GM18508 (cell line): ENCODE results near the gene CHRNA4.

Experiments
- ATAC-seq: cut with Tn5 transposase; IDR thresholded peaks from one replicate; pipeline ENCODE4 v1.9.1; 2021; ENCODE audit warnings: moderate number of reproducible peaks; ENCODE audit not compliant: insufficient read depth, unreplicated experiment

CHRNA4 gene

DNA sequence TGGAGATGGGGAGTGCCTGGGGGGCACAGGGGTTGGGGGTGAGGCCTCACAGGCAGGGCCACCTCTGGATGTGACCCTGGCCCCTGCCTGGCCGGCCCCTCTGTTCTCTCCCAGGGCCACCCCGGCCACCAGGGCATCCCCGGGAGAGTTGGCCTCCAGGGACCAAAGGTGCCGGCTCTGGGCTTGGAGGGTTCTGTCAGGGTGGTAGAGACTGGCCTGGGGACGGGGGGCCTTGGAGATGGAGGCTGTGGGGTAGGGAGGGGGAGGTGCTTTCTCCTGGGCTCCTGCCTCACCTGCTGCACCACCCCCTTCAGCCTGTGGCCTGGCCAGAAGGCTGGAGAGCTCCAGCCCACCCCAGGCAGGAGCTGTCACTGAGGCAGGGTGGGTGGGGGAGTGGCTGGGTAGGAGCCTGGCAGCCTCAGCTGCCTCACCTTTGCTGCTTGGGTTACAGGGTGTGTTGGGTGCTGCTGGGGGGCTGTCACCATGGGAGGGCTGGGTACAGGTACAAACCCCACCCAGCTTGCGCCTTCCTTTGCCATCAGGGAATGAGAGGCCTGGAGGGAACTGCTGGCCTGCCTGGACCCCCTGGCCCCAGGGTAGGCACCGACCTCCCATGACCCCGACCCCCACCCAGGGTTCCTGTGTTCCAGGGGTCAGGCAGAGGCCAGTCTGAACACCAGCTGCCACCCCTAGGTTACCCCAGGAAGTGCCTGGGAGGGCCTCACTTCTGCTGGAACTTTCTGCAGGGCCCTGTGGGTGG, 35.4 kb downstream of the CHRNA4 start:
- no peak for ATAC-seq

DNA sequence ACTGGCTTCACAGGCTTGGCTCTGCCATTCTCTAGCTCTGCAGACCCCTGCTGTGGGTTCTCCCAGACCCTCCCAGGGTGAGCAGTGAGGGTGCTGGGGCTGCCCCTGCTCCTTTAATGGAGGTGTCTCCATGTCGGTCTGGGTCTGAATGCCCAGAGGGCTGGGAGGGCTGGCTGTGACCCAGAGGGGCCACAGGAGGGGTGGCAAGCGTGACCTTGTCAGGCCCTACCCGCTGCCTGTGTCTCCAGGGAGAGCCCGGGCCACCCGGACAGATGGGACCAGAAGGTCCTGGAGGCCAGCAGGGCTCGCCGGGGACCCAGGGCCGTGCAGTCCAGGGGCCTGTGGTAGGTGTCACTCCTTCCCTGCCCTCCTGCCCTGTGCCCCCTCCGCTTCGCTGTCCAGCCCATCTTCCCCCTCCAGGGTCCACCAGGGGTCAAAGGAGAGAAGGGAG, 36.1 kb downstream of the CHRNA4 start:
- ATAC-seq = no peak

DNA sequence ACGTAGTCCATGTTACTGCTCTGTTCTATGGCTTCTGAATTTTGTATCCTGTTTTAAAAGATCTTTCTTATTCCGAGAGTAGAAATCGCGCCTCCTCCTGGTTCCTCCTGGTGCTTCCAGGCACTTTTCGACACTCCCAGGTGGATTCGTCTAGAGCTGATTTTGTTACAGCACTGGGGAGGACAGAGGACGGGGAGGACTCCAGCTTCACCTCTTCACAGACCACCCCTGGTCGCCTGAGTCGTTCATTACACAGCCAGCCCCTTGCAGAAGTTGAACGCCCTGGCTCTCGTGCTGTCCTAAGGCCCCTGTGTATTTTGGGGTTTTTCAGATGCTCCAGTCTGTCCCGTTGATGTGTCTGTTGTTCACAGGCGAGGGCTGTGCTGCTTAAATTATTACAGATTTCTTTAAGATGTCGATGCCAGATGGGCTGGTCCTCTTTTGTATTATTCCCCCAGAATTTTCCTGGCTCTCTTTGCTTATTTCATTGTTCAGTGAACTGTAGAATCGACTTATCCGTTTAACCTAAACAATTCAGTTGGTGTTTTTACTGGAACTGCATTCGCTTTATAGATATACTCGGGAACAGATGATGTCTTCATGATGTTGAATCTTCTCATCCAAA, 37.7 kb downstream of the CHRNA4 start:
- no peak for ATAC-seq

DNA sequence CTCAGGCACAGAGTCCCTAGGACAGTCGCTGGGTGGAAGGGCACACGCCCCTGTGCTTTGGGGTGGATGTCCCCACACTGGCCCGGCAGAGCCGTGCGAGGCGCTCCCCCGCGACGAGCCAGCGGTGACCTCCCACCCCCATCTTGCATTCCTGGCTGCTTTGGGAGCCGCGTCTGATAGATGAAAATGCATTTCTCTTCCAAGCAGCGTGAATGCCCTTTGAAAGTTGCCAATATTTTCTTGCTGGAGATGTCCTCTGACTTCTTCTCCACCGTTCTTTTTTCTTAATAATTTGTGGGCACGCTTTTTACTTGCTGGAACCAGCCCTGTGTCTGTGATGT, 38.2 kb downstream of the CHRNA4 start:
- no peak for ATAC-seq

DNA sequence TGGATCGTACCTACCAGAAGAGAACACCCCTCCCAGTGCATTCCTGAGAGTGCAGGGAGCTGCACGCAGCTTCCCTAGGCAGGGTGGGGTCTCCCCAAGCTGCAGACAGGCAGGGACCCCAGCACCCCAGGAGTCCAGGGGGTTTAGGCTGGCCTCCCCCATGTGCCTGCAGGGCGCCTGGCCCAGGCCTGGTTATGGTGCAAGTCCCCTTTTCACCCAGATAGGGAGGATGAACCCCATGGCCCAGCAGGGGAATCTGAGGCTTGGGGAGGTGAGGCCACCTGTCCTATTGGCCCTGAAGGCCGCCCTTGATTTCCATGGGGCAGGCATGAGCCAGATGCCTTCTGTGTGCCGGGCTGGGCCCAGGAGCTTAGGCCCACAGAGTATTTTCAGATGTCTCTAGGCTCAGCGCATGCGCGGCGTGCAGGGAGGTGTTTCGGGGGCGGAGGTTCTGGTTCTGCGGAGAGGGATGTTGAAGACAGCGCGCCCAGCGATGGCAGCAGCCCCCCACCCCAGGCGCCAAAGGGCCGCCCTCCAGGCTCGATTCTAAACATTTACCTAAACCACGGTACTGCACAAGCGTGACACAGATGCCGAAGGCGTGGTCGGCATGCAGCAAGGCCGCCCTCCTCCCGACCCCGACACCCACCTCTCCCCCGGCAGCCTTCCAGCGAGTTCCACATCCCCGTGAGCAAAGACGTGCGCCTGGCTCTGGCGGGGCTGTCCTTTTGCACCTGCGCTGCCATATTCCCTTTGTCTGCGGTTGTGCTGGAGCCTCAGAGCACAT, 38.8 kb downstream of the CHRNA4 start:
- ATAC-seq = no peak

DNA sequence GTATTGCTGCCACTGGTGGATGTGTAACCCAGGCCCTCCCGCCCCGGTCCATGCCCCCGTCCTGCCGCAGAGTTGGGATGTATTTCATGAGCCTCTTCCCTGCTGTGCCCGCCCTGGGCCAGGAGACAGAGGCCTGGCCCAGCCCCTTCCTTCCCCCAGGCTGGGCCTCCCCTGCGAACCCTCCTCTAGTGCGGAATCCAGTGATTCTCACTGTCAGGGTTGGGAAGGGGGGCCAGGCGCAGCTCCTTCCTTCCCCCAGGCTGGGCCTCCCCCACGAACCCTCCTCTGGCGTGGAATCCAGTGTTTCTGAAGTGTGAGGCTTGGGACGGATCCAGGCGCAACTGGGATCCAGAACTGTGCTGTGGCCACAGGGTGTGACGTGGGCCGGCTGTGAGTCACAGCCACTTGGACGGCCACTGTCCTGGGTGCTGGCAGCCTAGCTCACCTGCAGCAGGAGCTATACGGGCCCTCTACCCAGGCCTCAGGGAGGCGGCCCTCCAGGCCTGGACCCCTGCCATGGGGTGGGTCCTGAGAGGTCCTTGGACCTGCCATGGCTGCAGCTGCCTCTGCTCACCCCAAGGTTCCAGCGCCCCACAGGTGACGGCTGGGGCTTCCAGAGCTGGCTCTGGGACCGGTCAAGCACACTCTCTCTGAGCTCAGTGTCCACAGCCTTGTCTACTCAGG, 39.9 kb downstream of the CHRNA4 start:
- no peak for ATAC-seq

DNA sequence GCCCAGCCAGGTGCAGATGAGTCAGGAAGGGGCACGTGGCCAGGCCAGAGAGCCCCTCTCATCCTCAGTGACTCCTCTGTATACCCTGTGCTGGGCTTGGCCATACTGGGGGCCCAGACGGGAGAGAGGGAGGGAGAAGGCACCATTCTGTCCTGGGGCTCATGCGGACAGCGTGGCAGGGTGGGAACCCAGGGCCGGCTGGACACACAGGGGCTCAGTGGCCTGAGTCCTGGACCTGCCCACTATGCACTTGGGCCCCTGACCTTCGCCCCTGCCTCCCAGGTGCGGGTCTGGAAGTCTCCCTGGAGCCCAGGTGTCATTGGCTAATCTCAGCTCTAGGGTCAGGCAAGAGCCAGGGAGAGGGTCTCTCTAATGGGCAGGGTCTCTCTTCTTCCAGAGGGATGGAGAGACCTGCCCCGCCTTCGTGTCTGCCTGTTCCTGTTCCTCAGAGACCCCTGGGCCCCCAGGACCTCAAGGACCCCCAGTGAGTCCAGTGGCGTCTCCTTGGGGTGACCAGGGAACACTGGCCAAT, 40.5 kb downstream of the CHRNA4 start:
- no peak for ATAC-seq

DNA sequence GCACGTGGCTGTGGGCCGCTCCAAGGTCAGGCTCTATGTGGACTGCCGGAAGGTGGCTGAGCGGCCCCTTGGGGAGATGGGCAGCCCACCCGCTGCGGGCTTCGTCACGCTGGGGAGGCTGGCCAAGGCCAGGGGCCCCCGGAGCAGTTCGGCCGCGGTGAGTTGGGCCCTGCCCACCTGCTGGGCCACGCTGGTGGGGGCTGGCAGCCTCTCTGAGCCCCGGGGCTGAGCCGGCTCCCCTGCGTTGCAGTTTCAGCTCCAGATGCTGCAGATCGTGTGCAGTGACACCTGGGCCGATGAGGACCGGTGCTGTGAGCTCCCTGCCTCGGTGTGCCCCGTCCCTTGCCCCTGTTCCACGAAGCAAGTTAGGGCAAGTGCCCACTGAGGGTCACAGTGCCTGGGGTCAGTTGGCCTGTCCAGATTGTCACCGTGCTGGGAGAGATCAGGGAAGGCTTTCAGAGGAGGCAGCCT, 41.1 kb downstream of the CHRNA4 start:
- ATAC-seq = no peak

DNA sequence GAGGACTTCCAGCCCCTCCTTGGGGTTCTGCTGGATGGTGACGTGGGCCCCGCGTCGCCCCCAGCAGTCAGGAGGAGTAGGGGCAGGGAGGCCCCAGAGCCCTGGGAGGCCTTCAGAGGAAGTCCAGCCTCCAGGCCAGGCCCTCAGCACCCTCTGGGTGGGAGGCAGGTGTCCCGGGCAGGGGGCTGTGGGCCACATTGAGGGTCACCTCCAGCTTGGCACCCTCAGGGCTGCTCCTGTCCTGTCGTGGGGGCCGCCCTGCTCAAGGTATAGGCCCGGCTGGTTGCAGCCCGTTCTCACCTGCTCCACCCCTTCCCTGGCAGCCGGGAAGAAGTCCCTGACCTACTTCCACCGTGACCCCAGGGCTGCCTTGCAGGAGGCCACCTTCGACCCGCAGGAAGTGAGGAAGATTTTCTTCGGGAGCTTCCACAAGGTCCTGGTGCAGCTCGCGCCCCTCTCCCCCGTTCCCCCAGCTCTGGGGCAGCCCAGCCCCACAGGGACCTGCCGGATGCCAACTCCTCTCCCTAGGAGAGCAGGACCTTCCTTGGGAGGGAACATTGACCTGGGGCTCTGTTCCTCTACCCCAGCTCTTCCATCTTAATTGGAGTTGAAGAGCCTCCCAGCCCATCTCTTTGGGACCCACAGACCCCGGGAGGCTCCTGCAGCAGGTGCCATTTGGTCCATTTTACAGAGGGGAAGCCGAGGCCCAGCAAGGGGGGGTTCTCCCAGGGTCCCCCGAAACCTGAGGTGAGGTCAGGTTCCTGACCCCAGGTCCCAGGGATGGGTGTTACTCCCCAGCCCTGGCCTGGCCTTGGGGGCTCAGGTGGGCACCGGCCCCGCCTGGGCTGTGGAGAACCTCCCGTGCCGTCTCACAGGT, 41.7 kb downstream of the CHRNA4 start:
- ATAC-seq = no peak

DNA sequence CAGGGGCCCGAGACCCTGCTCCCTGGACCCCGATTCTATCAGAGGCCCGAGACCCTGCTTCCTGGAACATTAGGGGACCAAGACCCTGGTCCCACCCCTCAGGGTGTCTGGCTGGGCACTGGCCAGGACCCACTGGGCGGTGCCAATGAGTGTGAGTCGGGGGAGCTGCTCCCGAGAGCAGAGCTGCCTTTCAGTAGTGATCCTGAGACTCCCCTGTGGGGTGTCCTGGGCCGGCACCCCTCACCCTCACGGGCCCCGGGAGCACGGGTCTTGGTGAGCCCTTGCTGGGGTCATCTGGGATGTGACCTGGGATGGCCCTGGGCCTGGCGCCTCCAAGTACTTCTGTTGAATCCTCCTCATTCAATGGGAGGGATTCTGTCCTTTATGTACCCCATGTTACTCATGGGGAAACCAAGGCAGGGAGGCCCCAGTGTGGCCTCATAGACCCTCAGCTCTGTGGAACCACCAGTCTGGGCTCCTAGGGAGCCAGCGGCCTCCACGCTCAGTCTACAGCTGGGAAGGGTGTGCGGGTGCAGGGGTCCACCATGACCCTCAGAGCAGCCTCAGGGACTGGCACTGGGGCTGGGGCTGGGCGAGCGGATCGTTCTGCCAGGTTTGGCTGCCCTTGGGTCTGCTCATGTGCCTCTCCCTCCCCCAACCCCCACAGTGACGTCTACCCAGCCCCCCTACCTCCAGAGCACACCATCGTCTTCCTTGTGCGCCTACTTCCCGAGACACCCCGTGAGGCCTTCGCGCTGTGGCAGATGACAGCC, 42.6 kb downstream of the CHRNA4 start:
- ATAC-seq = no peak

DNA sequence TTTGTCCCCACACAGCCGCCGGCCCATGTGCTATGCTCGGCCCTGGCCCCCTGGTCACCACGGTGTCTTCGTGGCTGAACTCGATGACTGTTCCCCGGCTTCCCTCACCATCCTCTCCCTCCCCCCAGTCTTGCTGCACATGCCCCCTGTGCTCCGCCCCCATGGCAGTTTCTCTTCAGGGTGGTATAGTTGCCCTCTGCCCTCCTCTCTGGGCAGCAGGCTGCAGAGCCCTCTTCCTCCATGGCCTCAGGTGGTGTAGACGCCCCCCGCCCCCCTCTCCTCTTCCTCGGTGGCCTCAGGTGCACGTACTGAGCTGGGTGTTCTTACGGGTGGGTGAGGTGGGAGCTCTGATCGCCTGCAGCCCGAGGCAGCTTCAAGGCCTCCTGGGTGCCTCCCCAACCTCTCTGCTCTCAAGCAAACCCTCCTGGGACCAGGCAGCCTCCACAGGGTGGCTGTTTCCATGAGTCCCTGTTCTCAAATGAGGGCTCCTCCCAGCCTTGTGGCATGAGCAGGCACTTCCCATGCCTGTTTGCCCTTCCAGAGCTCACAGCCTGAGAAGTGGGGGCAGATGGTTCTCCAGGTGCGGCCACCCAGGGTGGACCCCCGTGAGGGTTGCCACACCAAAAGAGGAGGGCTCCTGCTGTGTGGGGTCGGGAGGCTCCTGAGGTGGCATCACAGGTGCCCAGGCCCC, 43.4 kb downstream of the CHRNA4 start:
- ATAC-seq = no peak

DNA sequence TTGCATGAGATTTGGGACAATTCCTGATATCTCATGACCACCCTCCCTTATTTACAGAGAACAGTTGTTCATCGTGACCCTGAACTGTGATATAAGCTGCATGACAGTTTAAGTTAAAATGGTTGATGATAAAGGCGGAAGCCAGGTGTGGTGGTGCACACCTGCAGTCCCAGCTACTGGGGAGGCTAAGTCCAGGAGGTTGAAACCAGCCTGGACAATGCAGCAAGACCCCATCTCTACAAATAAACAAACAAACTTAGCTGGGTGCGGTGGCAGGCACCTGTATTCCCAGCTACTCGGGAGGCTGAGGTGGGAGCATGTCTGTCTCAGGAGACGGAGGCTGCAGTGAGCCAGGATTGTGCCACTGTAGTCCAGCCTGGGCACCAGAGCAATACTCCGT, 44.1 kb downstream of the CHRNA4 start:
- no peak for ATAC-seq

DNA sequence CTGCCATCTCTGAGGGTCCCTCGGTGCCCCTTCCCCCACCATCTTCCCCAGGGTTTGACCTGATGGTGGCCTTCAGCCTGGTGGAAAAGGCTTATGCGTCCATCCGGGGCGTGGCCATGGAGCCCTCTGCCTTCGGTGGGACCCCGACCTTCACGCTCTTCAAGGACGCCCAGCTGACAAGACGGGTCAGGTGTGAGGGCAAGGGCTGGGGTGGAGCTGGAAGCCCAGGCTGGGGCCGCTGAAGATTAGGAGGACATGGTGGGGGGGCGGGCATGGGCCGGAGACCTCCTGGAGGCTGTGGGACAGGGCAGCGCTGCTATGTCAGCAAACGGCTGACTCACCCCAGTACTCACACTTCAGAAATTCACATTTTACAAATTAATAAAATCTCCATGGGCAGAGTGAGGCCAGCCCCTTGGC, 44.6 kb downstream of the CHRNA4 start:
- ATAC-seq = no peak

DNA sequence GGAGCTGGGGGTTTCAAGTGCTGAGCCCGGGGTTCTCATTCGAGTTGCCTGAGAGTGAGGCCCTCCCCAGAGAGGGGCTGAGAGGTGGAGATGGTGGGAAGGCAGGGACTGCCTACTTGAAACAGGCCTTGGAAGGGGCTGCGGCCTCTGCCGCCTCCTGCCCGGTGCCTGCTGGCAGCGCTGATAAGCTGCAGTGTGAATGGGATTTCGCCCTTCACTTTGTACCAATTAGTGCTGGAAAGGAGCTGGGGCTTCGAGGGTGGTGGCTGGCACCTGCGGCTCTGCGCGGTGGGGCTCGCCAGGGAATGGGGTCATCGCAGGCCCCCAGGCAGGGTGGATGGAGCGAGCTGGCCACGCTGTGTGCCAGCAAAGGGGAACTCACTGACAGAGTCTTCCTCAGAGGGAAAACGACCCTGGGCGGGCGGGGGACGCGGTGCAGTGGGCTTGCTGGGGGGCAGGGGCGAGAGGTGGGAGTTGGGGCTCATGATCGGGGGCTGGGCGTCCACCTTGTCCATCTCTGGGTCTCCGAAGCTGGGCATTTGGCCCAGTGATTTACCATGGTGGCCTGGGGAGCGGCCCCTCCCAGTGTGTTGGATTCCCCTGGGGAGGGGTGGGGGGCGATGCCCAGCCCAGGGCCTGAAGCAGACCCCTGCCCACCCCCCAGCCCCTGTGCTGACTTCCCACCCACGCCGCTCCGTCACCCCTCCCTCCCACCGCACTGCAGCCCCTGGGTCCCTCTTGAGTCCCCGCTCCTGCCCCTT, 45.2 kb downstream of the CHRNA4 start:
- no peak for ATAC-seq

DNA sequence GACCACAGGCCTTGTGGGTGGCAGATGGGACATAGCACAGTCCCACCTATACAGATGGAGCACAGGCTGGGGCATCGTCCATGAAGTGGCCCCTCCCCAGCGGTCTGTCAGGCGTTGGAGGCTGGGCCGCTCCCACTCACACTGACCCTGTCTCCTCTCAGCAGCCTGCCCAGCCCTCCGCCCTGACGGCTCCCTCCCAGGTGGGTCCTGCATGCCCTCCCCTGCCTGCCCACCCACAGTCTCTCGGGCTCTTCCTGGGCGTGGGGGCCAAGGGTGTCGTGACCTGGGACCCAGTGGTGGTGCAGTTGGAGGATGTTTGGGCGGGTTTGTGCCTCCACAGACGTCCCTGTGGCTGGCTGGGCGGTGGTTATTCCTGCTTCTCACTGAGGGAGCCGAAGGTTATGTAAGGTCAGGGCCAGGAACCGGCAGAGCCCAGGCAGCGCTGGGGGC, 45.9 kb downstream of the CHRNA4 start:
- no peak for ATAC-seq

DNA sequence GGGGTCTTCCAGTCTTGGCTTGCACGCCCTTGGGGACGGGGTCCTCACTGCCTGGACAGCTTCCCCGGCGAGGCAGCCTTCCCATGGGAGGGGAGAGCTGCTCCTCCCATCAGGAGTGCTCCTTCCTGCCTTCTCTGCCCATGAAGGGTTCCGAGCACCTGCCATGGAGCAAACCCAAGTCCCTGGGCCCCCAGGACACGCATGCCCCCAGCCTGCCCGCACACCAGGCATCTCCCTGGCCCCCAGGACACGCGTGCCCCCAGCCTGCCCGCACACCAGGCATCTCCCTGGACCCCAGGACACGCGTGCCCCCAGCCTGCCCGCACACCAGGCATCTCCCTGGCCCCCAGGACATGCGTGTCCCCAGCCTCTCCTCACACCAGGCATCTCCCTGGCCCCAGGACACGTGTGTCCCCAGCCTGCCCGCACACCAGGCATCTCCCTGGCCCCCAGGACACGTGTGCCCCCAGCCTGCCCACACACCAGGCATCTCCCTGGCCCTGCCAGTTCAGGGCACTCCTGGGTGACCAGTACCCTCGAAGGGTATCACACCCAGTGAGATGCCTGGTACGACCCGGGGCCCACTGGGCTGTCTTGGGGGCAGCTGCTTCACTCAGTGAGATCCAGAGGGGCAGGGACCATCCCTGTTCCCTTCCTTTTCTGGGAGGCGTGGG, 46.4 kb downstream of the CHRNA4 start:
- ATAC-seq = no peak

DNA sequence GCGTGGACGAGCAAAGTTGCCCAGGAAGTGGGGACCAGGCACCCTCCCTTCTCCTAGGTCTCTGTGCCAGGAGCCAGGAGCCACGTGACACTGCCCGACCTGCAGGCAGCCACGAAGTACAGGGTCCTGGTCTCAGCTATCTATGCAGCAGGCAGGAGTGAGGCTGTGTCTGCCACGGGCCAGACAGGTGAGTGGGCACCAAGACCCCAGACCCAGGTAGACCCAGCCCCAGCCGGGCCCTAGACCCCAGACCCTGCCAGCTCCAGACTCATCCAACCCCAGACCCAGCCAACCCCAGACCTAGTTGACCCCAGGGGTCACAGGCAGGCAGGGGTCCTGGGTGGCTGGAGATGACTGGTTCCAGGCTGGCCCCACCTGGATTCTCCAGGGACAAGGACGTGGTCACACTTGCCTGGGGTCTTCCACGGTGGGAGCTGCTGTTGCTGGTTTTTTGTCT, 47.1 kb downstream of the CHRNA4 start:
- ATAC-seq = no peak
